GM12878 (cell line): Measurements from ENCODE around the gene ANKRD13C.

ENCODE experiments used
- ATF2 ChIP-seq: IDR thresholded peaks from 2 replicates; pipeline ENCODE4 v1.6.1; 2012; ENCODE audit warnings: low read length, inconsistent platforms
- BHLHE40 ChIP-seq, 2 experiments: fragments of 450-650 bp in 1 of 2; IDR thresholded peaks; 2 replicates each; pipeline ENCODE4 v1.6.1; 2011 to 2017; ENCODE audit warnings: low read depth in 2 of 2, borderline replicate concordance in 1 of 2, improper control_type of control experiment in 1 of 2, low read length in 1 of 2, mild to moderate bottlenecking in 1 of 2
- CTCF ChIP-seq, 3 experiments: IDR thresholded peaks in 2 of 3; conservative IDR thresholded peaks in 1 of 3; 2 replicates each; pipeline ENCODE4 v1.5.1; 2011; ENCODE audit warnings: low read depth in 3 of 3, low read length in 3 of 3, mild to moderate bottlenecking in 3 of 3, control low read depth in 2 of 3, moderate library complexity in 2 of 3, inconsistent platforms in 1 of 3, mixed read lengths in 1 of 3; ENCODE audit not compliant: control insufficient read depth in 2 of 3, insufficient read depth in 1 of 3; ENCODE audit errors: extremely low read depth in 1 of 3
- E4F1 ChIP-seq: fragments of 450-650 bp; IDR thresholded peaks from 2 replicates; pipeline ENCODE4 v1.6.1; 2018; ENCODE audit warnings: borderline replicate concordance, mild to moderate bottlenecking; ENCODE audit not compliant: partially characterized antibody
- EZH2 ChIP-seq: IDR thresholded peaks from 2 replicates; pipeline ENCODE4 v1.6.1; 2012; ENCODE audit warnings: low read depth, mild to moderate bottlenecking, control low read depth, inconsistent platforms, low read length, borderline replicate concordance; ENCODE audit not compliant: control insufficient read depth
- MYC ChIP-seq: IDR thresholded peaks from 2 replicates; pipeline ENCODE4 v1.6.1; 2011; ENCODE audit warnings: mild to moderate bottlenecking, low read length, moderate library complexity, inconsistent platforms; ENCODE audit not compliant: insufficient read depth, insufficient replicate concordance, insufficient read length, severe bottlenecking
- NBN ChIP-seq: fragments of 450-650 bp; IDR thresholded peaks from 2 replicates; pipeline ENCODE4 v1.6.1; 2016
- NFXL1 ChIP-seq: fragments of 450-650 bp; IDR thresholded peaks from 2 replicates; pipeline ENCODE4 v1.6.1; 2017; ENCODE audit warnings: antibody characterized with exemption, mild to moderate bottlenecking, borderline replicate concordance
- POLR2A ChIP-seq: IDR thresholded peaks from 2 replicates; pipeline ENCODE4 v1.6.1; 2011; ENCODE audit warnings: low read depth, mild to moderate bottlenecking, low read length
- SIN3A ChIP-seq: IDR thresholded peaks from 2 replicates; pipeline ENCODE4 v1.6.1; 2012; ENCODE audit warnings: low read depth, low read length, improper control_type of control experiment
- ZNF274 ChIP-seq: IDR thresholded peaks from one replicate; pipeline ENCODE4 v1.8.0; 2011; ENCODE audit not compliant: insufficient read length, insufficient read depth

- TF ChIP-seq NFXL1 (no peak), BHLHE40 (IDR thresholded peaks at IDR 0.05; ENCODE audit: borderline replicate concordance in 1 of 2, low read depth in 2 of 2, low read length in 1 of 2) (no peak), POLR2A (no peak), CTCF (IDR thresholded peaks at IDR 0.05 in 2 of 3, conservative IDR thresholded peaks at IDR 0.05 in 1 of 3; ENCODE audit: control insufficient read depth in 2 of 3, extremely low read depth in 1 of 3, insufficient read depth in 1 of 3, low read depth in 3 of 3, low read length in 3 of 3) (no peak), E4F1 (no peak), MYC (no peak), EZH2 (no peak), ATF2 (no peak), NBN (no peak), ZNF274 (no peak), SIN3A (no peak)
These were observed 1.4 kb upstream of the ANKRD13C start for GRCh38 chr1:70355920-70356319.
